GM18909 (cell line): ENCODE measurements around the gene TRIM2.

Experiments used
- ATAC-seq: cut with Tn5 transposase; IDR thresholded peaks from one replicate; pipeline ENCODE4 v1.9.1; 2021; ENCODE audit warnings: mild to moderate bottlenecking; ENCODE audit not compliant: unreplicated experiment, poor library complexity

Gene TRIM2

DNA sequence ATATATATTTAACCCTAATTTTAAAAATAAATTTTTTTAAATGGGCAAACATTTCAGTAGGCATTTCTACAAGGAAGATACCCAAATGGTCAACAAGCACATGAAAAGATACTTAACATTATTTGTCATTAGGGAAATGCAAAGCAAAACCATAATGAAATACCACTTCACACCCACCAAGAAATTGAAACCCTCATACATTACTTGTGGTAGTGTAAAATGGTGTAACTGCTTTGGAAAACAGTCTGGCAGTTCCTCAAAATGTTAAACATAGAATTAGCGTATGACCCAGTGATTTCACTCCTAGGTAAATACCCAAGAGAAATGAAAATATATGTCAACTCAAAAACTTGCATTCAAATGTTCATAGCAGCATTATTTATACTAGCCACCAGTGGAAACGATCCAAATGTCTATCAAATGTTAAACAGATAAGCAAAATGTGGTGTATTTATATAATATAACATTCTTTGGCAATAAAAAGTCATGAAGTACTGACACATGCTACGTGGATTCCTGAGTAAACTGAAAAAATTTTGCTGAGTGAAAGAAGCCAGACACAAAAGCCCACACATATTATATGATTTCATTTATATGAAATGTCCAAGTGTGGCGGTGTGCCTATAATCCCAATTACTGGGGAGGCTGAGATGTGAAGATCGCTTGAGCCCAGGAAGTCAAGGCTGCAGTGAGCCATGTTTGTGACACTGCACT lies 16.6 kb downstream of the TRIM2 start:
- ATAC-seq = no peak

DNA sequence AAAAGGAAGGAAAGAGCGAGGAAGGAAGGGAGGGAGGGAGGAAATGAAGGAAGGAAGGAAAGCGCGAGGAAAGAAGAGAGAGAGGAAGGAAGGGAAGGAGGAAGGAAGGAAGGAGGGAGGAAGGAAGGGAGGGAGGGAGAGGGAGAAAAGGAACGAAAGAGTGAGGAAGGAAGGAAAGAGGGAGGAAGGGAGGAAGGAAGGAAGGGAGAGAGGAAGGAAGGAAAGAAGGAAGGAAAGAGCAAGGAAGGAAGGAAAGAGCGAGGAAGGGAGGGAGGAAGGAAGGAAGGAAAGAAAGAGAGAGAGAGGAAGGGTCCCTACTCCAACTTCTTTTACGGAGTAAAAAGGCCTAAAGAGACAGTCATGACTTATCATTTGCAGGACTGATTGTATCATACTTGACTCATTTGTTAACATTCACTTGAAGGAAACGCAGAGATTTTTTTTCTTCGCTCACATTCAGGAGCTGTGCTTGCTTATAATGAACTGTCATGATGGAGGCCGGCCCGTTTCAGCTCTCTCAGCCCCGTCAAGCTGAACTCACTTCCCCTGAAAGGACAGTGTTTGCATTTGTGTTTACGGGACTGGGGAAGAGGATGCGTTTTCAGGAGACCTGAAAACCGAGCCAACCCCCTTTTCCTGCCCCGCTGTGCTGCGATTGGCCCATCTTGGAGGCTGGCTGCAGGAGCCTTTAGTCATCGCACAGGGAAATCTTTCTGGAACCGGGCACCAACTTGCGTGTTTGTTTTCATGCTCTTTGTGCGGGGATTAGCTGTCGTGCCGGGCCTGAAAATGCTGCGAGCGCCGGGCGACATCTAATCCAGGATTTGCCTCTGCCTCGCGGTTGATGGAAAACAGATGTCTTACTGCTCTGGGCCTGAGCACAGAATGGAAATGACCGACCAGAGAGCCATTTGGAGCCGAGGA lies 17.8 kb downstream of the TRIM2 start:
- peak; percentile 31 for ATAC-seq

DNA sequence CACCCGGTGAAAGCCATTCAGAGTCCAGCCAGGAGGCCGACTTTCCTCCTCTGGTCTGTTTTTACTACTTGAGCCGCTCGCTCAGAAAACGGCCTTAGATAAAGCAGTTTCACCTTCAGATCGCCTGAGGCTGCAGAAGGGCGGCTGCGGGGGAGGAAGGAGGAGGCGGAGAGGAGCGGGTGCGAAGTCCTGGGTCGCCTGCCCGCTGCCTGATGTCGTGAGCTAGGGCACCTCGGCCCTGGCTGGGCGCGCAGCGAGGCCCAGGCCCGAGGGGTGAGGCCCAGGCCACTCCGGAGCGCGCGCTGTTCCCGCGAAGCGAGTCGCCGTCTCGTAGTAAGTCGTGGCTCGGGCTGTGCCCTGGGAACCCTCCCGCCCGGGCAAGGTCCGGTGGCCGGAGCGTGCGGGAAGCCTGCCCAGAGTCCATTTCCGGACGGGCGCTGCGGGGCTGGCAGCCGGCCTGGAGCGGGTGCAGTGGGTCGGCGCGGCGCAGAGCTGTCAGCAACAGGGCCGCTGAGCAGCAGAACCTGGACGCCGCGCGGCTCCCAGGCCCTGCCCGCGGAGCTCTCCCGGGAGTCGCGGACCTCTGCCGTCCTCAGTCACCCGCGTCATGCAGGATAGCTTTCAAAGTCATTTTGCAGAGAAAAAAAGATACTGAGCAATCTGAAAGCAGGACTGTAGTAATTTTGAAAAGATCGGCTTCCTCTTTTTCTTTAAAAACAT lies 18.6 kb downstream of the TRIM2 start:
- peak; percentile 60 for ATAC-seq

DNA sequence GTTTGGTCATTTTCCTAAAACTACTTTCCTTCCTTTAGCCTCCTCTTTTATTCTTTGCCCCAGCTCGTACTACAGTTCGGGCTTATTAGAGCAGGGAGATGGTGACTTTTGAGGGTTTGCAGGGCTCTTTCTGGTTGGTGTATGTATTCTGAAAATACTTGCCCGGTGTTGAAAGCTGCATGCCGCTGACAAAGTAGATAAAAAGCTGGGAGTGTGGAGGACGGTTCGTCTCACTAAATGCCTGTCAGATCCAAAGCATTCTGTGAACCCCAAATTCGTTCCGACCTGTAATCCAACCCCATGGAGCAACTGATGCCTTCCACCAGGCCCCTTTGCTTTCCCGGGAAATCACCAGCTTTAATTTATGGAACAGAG lies 19.2 kb downstream of the TRIM2 start:
- ATAC-seq = peak; percentile 25

DNA sequence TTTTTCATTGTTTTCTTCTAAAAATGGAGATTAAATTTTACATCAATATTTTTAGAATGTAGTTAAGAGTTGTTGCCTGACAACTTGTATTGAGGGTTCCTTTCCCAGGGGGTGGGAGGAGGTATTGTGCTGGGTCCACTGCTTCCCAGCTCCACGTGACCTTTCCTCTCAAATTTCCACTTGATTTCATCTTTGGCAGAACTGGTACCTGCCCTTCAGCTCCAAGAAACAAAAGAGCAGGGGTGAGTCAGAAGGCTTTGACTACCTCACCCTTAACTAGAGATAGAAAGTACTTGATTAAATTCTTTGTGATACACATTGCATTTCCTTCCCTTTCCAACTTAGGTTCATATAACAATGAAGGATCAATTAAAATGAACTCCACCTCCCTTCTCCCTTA lies 19.7 kb downstream of the TRIM2 start:
- ATAC-seq = no peak

DNA sequence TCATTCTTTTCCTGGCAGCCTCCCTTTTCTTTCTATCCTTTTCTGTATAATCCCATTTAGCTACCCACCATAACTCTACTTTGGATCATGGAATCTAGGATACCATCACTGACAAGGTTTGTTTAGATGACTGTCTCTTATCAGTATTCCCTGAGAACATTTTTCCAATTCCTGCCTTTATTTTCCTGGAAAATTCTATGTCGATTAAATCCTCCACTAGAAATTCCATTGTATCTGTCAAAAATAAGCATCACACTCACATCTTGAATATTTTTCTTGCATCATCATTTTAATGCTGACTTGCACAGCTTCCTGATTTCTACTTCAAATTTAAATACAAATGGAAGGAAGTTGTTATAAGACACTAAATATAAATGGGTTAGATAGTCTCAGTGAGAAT lies 20.2 kb downstream of the TRIM2 start:
- no peak for ATAC-seq

DNA sequence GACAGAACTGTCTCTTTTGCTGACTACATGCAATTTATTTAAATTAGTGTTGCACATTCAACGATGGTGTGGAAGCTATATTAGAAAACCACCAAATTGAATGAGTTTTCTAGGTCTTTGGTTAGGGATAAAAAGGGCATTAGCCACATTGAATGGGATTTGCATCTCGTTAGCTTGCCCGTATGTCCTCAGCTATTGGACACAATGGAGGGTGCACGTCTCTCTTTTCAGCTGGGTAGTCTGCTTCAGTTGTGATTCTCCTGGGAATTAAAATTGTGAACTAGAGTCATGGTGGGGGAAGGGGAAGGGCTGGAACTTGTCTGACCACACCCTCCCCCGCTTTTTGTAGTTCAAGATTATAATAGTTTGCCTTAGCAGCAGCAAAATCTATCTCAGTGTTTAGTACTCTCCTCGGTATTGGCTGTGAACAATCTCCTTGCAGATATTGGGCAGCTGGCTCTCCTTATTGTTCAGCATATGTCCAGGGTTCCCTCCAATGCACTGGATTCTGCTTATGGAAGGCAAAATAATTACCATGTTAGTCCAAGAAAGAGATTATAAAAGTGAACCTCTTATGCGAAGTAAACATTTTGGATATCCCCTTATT lies 23.3 kb downstream of the TRIM2 start:
- ATAC-seq = no peak

DNA sequence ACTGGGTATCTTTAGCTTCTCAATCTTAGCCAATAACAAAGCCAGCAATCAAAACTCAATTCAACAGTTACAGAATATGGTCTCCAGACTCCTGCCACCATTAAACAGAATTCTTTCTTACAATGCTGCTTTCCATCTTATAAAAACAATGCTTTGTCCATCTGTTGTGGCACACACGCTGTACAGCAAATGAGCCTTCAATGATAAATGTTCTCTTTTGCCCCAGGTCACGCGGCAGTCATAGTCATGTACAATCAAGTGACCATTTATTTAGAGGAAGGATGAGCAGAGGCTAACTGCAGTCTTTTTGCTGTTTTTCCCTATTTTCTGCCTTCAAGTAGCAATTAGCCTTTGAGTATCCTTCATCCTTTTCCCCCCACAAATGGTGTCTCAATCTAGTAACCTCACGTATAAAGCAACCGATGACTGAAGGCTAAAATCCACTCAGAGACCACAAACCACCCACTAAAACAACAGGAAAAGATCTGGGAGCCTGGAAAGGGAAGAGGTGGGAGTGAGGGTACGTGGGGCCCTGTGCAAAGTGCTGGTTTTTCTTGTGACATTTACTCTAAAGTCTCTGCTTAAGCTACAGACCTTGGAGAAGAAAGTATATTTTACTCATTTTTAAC lies 24.4 kb downstream of the TRIM2 start:
- no peak for ATAC-seq

DNA sequence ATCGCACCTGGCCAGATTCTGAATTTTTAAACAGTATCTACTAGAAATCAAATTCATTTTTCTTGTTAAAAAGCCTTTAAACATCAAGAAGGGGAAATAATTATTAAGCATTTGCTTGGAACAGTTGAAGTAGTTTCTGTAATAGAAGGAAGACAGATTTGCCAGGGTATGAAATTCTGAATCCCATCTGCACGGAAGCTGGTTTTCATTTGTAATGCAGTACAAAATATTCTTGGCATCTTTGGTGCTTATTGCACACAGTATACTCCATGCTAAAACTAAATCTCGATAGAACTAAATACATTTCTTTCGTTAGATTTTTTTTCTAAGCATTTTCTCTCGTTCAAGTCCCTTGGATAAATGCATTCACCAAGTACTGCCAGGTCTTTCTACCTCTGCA lies 25.3 kb downstream of the TRIM2 start:
- ATAC-seq = no peak

DNA sequence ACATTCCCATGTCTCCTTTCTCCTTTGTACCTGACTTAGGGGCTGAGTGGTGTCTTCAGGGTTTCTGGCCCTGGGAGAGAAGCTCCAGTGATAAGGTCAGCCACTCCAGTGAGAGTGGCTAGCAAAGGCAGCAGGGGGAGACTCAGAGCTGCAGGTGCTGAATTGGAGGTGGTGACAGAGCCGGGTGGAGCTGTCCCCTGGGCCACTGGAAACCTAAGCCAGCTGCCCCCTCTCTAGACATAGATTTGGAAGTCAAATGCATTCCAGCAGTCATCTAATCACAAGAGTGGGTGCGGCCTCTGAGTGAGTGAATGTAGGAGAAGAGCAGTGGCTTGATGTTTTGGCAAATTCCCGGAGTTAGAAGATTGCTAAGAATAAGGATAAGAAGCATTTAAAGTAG lies 28.5 kb downstream of the TRIM2 start:
- ATAC-seq = peak; percentile 53

DNA sequence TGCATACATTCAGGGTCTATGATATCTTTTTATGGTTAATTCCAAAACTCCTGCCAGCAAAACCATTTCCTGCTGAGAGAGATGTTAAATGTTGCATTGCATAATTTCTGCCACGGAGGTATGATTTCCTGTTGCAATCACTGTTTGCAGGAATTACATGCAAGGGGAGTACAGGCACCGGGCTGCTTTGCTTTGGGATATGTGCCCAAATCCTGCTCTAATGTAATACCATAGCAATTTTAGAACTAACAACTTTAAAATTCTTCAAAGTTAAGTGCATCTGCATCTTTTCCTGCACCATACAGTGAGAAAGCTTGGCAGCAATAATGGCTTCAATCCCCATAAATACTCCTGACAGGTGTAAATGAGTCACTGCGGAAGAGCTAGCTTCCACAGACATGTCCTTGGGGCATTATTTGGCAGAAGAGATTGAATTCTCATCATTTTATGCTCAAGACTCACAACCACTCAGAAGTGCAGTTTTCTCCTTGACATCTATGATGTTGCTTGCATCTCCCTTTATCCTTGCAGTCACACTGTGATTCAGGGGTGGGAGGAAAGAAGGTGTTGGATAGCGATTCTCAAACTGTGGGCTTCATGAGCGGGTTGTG lies 29.6 kb downstream of the TRIM2 start:
- ATAC-seq = no peak

DNA sequence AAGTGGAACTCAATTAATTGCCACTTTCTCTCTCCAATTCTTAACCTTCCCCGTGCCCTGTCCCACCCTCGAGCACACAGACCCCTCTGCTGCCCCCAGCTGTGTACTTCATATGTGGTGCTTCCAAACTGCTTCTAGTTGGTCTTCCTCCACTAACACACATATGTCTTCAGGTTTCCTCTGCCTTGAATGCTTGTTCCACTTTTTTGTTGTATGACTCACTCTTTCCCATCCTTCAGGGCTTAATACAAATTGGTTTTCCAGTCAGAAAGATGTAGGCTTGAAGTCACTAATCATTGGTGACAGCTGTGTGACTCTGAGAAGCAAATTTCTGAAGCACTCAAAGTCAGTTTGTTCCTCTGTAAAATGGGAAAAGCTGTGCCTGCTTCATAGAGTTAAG lies 30.6 kb downstream of the TRIM2 start:
- ATAC-seq = no peak

DNA sequence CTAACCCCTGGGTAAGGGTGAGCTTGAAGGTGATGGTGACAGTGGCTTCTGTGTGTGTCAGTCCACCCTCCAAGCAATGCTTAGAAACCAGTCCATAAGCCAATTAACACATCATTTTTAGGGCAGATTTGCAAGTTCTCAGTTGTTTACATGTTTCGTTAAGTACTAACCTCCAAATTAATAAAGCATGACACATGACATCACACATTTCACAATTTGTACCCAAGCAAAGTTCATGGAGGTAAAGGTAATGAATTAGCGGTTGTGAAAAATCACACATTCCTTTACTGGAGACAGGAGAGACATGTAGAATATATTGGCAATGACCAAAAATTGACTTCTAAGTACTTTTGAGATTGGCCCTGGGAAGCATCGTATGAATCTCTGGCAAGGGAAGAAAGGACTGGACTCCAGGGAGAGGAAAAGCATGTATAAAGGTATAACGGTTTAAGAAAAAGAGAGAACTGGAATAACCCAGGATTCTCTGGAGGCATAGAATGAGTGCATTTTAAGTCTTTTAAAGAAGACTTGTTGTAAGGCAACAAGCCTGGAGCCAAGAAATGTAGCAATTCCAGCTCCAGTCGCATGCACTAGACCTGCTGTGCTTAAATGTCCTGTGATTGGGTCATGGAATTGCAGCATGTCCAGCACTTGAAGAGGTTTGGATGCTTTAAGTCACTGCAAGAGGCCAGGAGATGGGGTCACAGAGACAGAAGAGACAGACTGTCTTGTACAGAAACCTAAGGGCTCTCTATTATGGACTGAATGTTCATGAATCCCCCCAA lies 34.1 kb downstream of the TRIM2 start:
- no peak for ATAC-seq

DNA sequence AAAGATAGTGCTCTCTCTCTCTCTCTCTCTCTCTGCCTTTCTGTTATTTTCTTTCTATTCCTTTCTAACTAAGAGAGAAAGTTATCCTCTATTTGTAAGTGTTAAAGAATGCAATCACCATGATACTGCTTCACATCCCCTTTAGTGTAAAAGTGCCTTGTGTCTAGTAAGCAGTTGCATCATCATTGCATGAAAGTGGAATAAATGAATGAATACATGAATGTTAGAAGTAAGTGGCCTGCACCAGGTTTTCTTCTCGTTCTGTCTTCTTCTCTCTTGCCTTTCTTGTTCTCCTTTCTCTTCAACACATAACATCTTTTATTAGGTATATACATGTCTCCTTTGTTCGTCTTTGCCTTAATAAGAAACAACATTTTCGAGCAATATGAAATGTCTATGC lies 35.2 kb downstream of the TRIM2 start:
- no peak for ATAC-seq

DNA sequence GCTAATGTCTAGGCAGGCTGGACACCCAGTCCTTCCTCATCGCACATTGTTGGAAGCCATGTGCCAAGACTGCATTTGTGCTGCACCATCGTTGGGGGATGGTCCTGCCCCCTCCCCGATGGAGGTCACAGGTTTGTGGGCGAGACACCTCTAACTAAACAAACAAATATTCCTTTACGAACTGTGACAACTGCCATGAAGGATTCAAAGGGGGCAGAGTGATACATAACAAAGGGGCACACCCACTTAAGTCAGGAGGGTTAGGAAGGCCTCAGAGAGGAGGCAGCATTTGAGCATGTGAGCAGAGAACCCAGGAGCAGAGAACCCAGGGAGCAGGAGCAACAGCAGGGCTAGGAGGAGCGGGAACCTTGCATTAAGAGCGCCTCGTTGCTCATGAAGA lies 37.1 kb downstream of the TRIM2 start:
- no peak for ATAC-seq

DNA sequence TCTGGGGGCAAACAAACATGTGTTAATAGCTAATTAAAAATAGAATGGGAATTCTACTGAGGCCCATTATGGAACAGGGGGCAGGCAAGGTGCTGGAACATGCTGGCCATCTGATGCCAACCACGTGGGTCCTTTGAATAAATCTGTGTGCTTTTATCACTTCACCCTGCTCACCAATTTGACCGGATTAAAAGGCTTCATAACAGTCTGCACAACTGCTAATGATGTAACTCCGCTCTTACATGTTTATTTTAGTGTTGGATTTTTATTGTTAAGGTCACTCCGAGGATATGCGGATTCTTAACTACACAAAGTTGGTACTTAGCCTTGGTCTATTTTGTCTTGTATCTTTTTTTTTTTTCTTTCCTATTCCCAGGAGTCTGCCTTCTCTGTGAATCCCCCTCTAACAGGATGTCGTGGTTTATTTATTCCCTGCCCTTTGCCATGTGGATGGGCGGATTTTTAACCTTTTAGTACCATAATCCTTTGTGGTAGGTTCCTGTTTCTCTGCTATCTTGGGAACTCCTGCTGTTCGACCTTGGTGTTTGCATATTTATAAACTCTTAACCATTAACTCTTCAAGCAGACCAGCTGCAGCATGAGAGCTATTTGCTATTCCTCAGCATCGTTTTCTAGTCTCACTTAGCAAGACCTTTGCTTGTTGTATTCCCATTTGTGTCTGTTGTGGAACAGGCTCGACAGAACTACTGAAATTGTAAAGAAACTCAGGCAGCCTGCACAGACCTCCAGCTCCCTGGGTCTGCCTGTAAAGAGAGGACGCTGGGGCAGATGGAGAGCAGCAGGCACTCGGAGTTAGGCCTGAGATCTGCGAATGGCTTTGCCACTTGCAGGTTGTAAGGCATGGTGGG lies 38.0 kb downstream of the TRIM2 start:
- ATAC-seq = peak; percentile 67

DNA sequence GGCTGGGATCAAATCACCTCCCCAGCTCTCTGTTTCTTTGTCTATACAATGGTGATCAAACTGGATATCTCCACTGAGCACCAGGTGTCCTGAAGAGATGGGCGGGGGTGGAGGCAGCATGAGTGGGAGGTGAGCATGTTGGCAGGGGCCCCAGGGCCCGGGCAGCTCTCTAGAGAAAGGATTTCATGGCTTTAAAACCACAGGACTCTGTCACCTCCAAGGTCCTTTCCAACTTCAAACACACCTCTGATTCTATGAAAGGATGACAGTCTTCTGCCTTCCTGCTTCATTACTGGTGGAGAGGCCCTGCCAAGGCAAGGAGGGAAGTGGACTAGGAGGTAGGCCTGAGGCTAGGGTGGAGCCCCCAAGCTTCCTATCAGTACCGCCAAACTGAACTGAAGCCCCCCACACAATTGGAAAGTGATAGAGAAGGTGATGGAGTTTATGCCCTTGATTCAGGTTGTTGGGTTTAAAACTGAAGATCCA lies 38.6 kb downstream of the TRIM2 start:
- no peak for ATAC-seq

DNA sequence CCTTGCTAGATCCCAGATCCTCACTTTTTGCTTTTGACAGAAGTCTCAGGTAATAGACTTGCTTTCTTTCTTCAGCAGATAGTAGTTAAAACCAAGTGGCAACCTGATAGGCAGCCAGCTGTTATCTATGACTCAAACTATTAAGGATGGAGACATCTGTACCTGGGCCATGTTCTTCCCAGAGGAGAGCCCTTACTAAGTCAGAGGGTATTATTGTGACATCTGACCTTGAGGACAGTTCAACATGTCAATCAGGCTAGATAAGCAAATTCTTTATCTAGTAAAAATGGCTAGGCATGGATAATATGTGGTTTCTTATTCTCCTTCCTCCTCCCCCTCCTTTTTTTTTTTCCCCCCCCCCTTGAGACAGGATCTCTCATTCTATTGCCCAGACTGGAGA lies 39.2 kb downstream of the TRIM2 start:
- ATAC-seq = no peak
